Measurements from ENCODE around the gene STX2. TPM values are rescaled to one million over a fixed set of nuclear protein-coding genes. Genes with fewer than 3 reads are reported as not detected.
"Not testable (repeated sequence)": the region's sequence is repeated elsewhere in the genome, so short reads cannot be mapped to it uniquely, and the experiment has no call there.

Gene STX2
- 10 to 100 TPM in 1 of 4 donors, 1 to 10 TPM in 3; 1.2 to 14.1 (median 4.1) TPM for total RNA-seq

- no peaks in the 10 kb centered on the region for H3K36me3 ChIP-seq
- H3K27ac ChIP-seq = peak within 1 kb of the TSS; percentile 60 to 87 (median 79)
- WGBS, 2 donors = 0 to 3% methylated on average over 9 to 24 of the region's 79 CpGs
- intact Hi-C loops (cut with DNase I) = no loop called here
- peaks cover 5 to 25% (median 10%) of the 10 kb centered on the region in 3 donors for H3K4me1 ChIP-seq
- no peaks in the 10 kb centered on the region for H3K27me3 ChIP-seq
- no peaks in the 10 kb centered on the region for H3K9me3 ChIP-seq
- DNase-seq = peak; percentile 16
- peak within 1 kb of the TSS; percentile 44 to 91 (median 75) for H3K4me3 ChIP-seq
- TF ChIP-seq, protein P1, sequence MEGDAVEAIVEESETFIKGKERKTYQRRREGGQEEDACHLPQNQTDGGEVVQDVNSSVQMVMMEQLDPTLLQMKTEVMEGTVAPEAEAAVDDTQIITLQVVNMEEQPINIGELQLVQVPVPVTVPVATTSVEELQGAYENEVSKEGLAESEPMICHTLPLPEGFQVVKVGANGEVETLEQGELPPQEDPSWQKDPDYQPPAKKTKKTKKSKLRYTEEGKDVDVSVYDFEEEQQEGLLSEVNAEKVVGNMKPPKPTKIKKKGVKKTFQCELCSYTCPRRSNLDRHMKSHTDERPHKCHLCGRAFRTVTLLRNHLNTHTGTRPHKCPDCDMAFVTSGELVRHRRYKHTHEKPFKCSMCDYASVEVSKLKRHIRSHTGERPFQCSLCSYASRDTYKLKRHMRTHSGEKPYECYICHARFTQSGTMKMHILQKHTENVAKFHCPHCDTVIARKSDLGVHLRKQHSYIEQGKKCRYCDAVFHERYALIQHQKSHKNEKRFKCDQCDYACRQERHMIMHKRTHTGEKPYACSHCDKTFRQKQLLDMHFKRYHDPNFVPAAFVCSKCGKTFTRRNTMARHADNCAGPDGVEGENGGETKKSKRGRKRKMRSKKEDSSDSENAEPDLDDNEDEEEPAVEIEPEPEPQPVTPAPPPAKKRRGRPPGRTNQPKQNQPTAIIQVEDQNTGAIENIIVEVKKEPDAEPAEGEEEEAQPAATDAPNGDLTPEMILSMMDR (IDR thresholded peaks at IDR 0.05) = peak in 1 of 6 experiments; percentile 16
- TF ChIP-seq POLR2A (IDR thresholded peaks at IDR 0.05) = peak in 1 of 4 donors; percentile 15
Observed at GRCh38 chr12:130838951-130839769, at the start of gene STX2. Gene STX2, minus strand, starts transcription at chr12:130839250. Its CDS starts 151 bp downstream, at chr12:130839099.

GRCh38 chr12:130887190-130887589 lies 48.1 kb upstream of the STX2 start:
- 83 to 84% methylated on average over 10 to 13 of the region's 17 CpGs for WGBS, 2 donors
- intact Hi-C loops (cut with DNase I); H3K4me3 ChIP-seq; DNase-seq; H3K36me3 ChIP-seq; H3K9me3 ChIP-seq; H3K27ac ChIP-seq; H3K4me1 ChIP-seq: not testable (repeated sequence)
- H3K27me3 ChIP-seq = peaks cover 0 to 12% (median 0%) of the 10 kb centered on the region in 4 donors

GRCh38 chr12:130881548-130881947 lies 42.5 kb upstream of the STX2 start:
- Histone ChIP-seq H3K27ac (no peak overlapping the region), H3K4me1 (peaks cover 0 to 9% (median 0%) of the 10 kb centered on the region in 3 donors)

DNA sequence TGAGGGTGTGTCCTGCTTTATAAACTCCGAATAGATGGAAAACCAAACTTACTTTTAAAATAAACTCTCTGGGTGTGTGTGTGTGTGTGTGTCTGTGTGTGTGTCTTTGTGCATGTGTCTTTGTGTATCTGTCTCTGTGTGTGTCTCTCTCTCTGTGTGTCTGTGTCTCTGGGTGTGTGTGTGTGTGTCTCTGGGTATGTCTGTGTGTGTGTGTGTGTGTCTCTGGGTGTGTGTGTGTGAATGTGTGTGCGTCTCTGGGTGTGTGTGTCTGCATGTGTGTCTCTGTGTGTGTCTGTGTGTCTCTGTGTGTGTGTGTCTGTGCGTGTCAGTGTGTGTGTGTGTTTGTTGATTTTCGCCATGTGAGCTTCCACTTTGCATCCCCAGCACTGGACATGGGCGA lies 42.0 kb upstream of the STX2 start:
- WGBS, 2 donors = 74 to 91% methylated on average over 3 to 4 of the region's 5 CpGs
- Histone ChIP-seq H3K27ac (no peak overlapping the region), H3K9me3 (no peaks in the 10 kb centered on the region), H3K36me3 (peaks cover 0 to 17% (median 0%) of the 10 kb centered on the region in 3 donors), H3K4me1 (peaks cover 0 to 9% (median 0%) of the 10 kb centered on the region in 3 donors), H3K4me3 (no peak overlapping the region), H3K27me3 (no peaks in the 10 kb centered on the region)
- intact Hi-C loops (cut with DNase I) = no loop called here
- no peak for TF ChIP-seq POLR2A (IDR thresholded peaks at IDR 0.05)
- TF ChIP-seq, protein P1 (IDR thresholded peaks at IDR 0.05) = no peak
- DNase-seq = no peak

More at GRCh38 chr12:130881548-130881947, 42.5 kb upstream of the STX2 start:
- intact Hi-C loops (cut with DNase I) = no loop called here
- Histone ChIP-seq H3K27me3 (no peaks in the 10 kb centered on the region), H3K9me3 (no peaks in the 10 kb centered on the region), H3K36me3 (peaks cover 0 to 12% (median 0%) of the 10 kb centered on the region in 3 donors), H3K4me3 (no peak overlapping the region)
- WGBS, 2 donors = 82 to 100% methylated on average over 1 of the region's 1 CpG
- no peak for TF ChIP-seq POLR2A (IDR thresholded peaks at IDR 0.05)
- TF ChIP-seq, protein P1 (IDR thresholded peaks at IDR 0.05) = no peak
- DNase-seq = no peak

GRCh38 chr12:130880411-130880885 lies 41.4 kb upstream of the STX2 start:
- Histone ChIP-seq H3K27me3 (no peaks in the 10 kb centered on the region), H3K27ac (no peak overlapping the region), H3K4me3 (peak overlapping the region in 1 of 4 donors; percentile 51), H3K4me1 (peaks cover 0 to 9% (median 0%) of the 10 kb centered on the region in 3 donors), H3K36me3 (peaks cover 0 to 23% (median 5%) of the 10 kb centered on the region in 3 donors), H3K9me3 (no peaks in the 10 kb centered on the region)
- no peak for TF ChIP-seq POLR2A (IDR thresholded peaks at IDR 0.05)
- TF ChIP-seq, protein P1 (IDR thresholded peaks at IDR 0.05) = no peak
- intact Hi-C loops (cut with DNase I) = no loop called here
- no peak for DNase-seq
- 31 to 40% methylated on average over 10 of the region's 10 CpGs for WGBS, 2 donors
